Thyroid gland (tissue), 4 donors: ENCODE measurements around the gene RSU1. TPM values are rescaled to one million over a fixed set of nuclear protein-coding genes. Genes with fewer than 3 reads are reported as not detected.
A peak's percentile ranks its signal among the peaks of the same experiment; 100 is the strongest.

Experiments used
- DNase-seq, 2 donors: peaks; one replicate each; pipeline ENCODE4 v3.0.0-alpha.2; 2019
- H3K27ac ChIP-seq, 3 donors: fragments of 200-600 bp; sonication (generic); 1 replicate in 2 of 3; 2 replicates in 1 of 3; pipeline ENCODE4 v1.5.1; 2016 to 2019; ENCODE audit warnings: mild to moderate bottlenecking in 1 of 3, moderate library complexity in 1 of 3
- H3K27me3 ChIP-seq: fragments of 200-600 bp; sonication (generic); one replicate; pipeline ENCODE4 v1.5.1; 2019
- H3K36me3 ChIP-seq, 2 donors: fragments of 200-600 bp; sonication (generic); one replicate each; pipeline ENCODE4 v1.5.1; 2016 to 2019
- H3K4me1 ChIP-seq, 2 donors: fragments of 200-600 bp; sonication (generic); one replicate each; pipeline ENCODE4 v1.5.1; 2017 to 2019
- H3K4me3 ChIP-seq, 3 donors: fragments of 200-600 bp; sonication (generic); replicated peaks in 1 of 3; 1 replicate in 2 of 3; 2 replicates in 1 of 3; pipeline ENCODE4 v1.5.1; 2016; ENCODE audit warnings: mild to moderate bottlenecking in 1 of 3
- H3K9me3 ChIP-seq: fragments of 200-600 bp; sonication (generic); one replicate; pipeline ENCODE4 v1.5.1; 2017
- CTCF ChIP-seq, 6 experiments: fragments of 200-600 bp in 3 of 6; fragments of 450-650 bp in 3 of 6; sonication (generic) in 3 of 6; IDR thresholded peaks; one replicate each; pipeline ENCODE4 v1.5.1; 2016 to 2019; ENCODE audit warnings: antibody characterized with exemption in 6 of 6, mild to moderate bottlenecking in 2 of 6, inconsistent platforms in 1 of 6, moderate library complexity in 1 of 6
- POLR2A ChIP-seq, 2 donors: fragments of 450-650 bp; IDR thresholded peaks; one replicate each; pipeline ENCODE4 v1.6.1; 2017; ENCODE audit warnings: antibody characterized with exemption in 2 of 2, mild to moderate bottlenecking in 2 of 2, moderate library complexity in 1 of 2
- WGBS, 2 donors: methylation state at CpG; one replicate each; pipeline ENCODE4 v1.1.5; 2017; 5-methylcytosine and 5-hydroxymethylcytosine counted together
- intact Hi-C: fragments of 100-400 bp; cut with DNase I; formaldehyde crosslinking; loops from one replicate; pipeline ENCODE4 v1.15.1; 2023
- total RNA-seq, 4 donors: library from RNA; depleted of rRNA; stranded (reverse); fragments of >200 nt; gene quantifications; one replicate each; pipeline ENCODE4 v1.2.3, GENCODE V29; 2016

Gene RSU1
- 10 to 100 TPM; 43.5 to 63.0 (median 50.7) TPM for total RNA-seq

DNA sequence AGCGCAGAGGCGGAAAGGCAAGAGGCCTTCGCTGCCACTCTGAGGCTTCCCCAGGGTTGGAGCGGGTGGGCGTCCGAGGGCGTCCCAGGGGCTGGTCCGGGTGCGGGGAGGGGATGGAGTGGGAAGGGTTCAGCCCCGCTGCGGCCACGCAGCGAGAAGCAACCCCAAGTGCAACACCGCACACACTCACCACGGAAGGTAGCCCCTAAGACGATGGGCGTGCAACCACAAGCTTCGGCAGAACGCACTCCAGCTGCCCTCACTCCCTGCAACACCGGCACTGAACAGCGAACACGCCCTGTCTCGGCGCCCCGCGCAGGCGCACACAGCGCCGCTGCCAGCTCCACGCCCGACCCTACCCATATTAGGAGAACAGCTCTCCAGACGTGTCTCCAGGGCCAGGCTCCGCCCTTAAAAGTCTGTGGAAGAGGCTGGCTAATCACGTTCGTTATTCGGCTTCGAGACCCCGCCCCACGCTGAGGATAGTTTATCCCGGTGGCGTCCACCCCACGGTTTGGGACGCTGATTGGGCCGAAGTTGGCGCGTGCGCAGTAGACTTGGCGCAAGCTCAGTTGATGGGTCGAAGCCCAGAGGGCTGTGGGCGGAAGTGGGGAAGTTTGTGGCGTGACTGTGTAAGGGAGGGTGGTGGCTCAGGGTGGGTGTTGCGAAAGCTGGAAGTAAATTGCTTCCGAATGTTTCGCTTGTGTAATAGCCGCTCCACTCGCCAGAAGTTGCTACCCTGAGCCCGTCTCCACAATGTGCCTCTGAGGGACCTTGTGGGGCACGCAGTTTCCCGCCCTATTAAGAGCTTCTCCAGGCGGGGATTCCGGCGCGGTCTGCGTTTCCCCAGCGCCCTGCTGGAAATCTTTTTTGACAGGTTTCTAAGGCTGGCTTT lies at the start of gene RSU1:
TSS of gene RSU1 (minus strand) at position 300 of the 895 bp plus-strand sequence. CDS start 343 bp downstream, outside the sequence.
- WGBS, 2 donors, result 0 to 1% methylated on average over 28 to 44 of the region's 65 CpGs
- H3K4me3 ChIP-seq, result peak within 1 kb of the TSS; percentile 44 to 72 (median 62)
- no peaks in the 10 kb centered on the region for H3K27me3 ChIP-seq
- peaks cover 6 to 18% of the 10 kb centered on the region in 2 donors for H3K4me1 ChIP-seq
- peak within 1 kb of the TSS; percentile 69 to 93 (median 91) for H3K27ac ChIP-seq
- H3K9me3 ChIP-seq, result no peaks in the 10 kb centered on the region
- no peak for TF ChIP-seq CTCF (IDR thresholded peaks at IDR 0.05)
- TF ChIP-seq POLR2A (IDR thresholded peaks at IDR 0.05), result peak in 1 of 2 donors; percentile 88
- DNase-seq, result peak; percentile 100
- intact Hi-C loops, result no loop called here
- H3K36me3 ChIP-seq, result no peaks in the 10 kb centered on the region

DNA sequence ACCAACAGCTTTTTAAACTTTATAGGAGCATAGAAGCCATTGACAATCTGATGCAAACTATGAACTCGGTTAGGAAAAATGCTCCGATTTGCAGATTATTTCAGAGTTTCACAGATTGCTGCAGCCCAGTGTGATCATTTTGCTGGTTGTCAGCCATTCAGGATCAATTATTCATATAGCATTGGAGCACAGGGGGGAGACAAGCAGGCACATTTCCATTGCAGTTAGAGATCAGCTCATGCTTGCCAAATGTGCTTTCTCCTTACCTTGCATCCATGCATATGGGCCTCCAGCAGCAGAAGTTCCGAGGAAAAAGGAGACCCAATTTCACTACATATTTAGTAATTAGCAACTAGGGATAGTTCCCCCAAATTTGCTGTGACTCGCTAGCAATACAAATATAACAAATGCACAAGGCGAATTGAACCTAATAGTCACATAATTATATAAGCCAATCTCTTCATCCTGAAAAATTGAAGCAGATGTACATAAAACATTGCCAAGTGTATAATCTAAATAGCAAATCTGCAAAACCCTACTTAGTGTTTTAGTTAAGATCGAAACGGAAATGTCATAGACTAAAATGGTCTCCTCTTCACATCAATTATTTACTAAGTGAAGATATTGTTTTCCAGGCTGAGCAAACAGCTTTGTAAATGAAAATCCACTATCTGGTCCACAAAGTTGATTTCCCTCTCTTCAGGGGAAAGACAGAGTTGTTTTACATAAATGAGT lies 49.5 kb upstream of the RSU1 start:
- peaks cover 8 to 9% of the 10 kb centered on the region in 2 donors for H3K4me1 ChIP-seq
- intact Hi-C loops, result no loop called here
- H3K36me3 ChIP-seq, result no peaks in the 10 kb centered on the region
- no peaks in the 10 kb centered on the region for H3K27me3 ChIP-seq
- 91 to 94% methylated on average over 7 of the region's 7 CpGs for WGBS, 2 donors
- H3K4me3 ChIP-seq, result no peak overlapping the region
- H3K27ac ChIP-seq, result no peak overlapping the region
- no peaks in the 10 kb centered on the region for H3K9me3 ChIP-seq
- no peak for DNase-seq
- TF ChIP-seq CTCF (IDR thresholded peaks at IDR 0.05), result no peak
- TF ChIP-seq POLR2A (IDR thresholded peaks at IDR 0.05), result no peak

DNA sequence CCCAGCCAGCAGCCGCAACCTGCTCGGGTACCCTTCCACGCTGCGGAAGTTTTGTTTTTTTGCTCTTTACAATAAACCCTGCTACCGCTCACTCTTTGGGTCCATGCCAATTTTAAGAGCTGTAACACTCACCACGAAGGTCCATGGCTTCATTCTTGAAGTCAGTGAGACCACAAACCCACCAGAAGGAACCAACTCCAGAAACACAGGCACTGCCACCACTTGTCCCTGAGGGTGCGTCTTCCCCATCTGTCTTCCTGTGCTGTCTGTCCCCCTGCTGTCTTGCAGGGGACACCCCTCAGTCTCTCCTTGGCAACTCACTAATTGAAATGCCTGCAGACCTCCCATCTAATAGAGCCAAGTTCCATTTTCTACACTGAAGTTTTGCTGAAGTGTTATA lies 48.5 kb upstream of the RSU1 start:
- no peak overlapping the region for H3K4me3 ChIP-seq
- no peak overlapping the region for H3K27ac ChIP-seq
- peaks cover 8 to 9% of the 10 kb centered on the region in 2 donors for H3K4me1 ChIP-seq
- H3K27me3 ChIP-seq, result no peaks in the 10 kb centered on the region
- 93 to 94% methylated on average over 7 of the region's 7 CpGs for WGBS, 2 donors
- intact Hi-C loops, result no loop called here
- no peak for TF ChIP-seq POLR2A (IDR thresholded peaks at IDR 0.05)
- TF ChIP-seq CTCF (IDR thresholded peaks at IDR 0.05), result no peak
- no peaks in the 10 kb centered on the region for H3K9me3 ChIP-seq
- H3K36me3 ChIP-seq, result no peaks in the 10 kb centered on the region
- no peak for DNase-seq

DNA sequence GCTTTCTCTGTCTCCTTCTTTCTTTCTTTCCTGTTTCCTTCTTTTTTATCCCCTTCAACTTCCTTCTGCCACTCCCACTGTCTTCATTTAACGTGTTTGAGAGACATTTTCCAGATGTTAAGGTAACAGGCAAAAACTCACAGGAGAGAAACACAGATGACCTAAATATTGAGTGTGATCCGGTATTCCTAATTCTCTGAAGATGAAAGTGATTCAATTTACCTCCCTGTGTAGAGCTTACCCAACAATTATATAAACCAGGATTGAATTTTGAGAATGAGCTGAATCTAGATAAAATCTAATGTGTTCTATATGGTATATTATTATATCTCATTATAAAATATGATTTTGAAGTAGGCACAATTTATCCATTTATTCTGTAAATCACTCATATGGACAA lies 46.5 kb upstream of the RSU1 start:
- no peaks in the 10 kb centered on the region for H3K27me3 ChIP-seq
- 91% methylated on average over 2 of the region's 2 CpGs for WGBS, 2 donors
- no peaks in the 10 kb centered on the region for H3K9me3 ChIP-seq
- no peaks in the 10 kb centered on the region for H3K36me3 ChIP-seq
- H3K27ac ChIP-seq, result no peak overlapping the region
- peaks cover 8 to 9% of the 10 kb centered on the region in 2 donors for H3K4me1 ChIP-seq
- TF ChIP-seq POLR2A (IDR thresholded peaks at IDR 0.05) (no peak), CTCF (IDR thresholded peaks at IDR 0.05) (no peak)
- no peak for DNase-seq
- intact Hi-C loops, result no loop called here
- H3K4me3 ChIP-seq, result no peak overlapping the region
